Activated CD4-positive, alpha-beta T cell treated with anti-CD3 and anti-CD28 coated beads for 24 hours (primary cell): ENCODE measurements around the gene SLC26A1.

ENCODE experiments used
- DNase-seq, 2 donors: peaks; one replicate each; pipeline ENCODE4 v3.0.0-alpha.2; 2020; ENCODE audit warnings: low read depth in 2 of 2

The SLC26A1 gene

DNA sequence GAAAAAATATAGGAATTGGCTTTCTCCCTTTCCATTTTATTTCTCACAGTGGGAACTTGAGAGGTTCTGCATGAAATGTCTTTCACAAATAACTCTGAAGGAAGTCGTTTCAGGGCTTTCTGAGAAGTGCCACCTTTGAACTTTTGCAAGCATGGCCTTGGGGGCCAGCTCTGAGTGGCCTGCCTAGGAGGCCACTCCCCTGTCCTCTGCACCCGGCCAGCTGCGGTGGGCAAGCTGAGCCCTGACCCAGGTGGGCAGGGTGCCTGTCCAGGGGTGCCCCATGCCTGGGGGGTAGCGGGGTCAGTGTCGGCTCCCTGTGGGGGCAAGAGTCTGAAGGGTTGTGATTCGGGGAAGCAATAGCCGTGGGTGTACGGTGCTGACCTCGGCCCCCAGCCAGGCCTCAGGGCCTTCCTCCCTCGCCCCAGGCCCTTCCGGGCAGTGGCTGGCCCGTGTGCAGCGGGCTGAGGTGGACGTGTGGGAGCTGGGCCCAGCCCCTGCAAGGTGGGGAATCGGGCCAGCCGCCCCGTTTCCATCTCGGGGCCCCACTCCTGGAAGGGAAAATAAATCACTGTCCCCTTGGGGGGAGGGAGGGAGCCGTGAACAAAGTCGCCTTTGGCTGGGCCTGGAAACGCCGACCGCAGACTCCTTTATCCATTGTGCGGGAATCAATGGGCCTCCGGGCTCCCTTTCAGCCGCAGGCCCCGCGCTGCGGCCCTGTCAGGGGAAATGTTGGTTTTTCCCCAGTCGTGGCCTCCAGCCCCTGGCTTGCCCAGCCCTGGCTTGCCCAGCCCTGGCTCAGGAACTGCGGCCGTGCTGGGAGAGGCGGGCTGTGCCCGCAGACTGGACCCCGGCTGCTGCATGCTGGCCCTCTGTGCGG lies 21.3 kb upstream of the SLC26A1 start:
- DNase-seq, result no peak

DNA sequence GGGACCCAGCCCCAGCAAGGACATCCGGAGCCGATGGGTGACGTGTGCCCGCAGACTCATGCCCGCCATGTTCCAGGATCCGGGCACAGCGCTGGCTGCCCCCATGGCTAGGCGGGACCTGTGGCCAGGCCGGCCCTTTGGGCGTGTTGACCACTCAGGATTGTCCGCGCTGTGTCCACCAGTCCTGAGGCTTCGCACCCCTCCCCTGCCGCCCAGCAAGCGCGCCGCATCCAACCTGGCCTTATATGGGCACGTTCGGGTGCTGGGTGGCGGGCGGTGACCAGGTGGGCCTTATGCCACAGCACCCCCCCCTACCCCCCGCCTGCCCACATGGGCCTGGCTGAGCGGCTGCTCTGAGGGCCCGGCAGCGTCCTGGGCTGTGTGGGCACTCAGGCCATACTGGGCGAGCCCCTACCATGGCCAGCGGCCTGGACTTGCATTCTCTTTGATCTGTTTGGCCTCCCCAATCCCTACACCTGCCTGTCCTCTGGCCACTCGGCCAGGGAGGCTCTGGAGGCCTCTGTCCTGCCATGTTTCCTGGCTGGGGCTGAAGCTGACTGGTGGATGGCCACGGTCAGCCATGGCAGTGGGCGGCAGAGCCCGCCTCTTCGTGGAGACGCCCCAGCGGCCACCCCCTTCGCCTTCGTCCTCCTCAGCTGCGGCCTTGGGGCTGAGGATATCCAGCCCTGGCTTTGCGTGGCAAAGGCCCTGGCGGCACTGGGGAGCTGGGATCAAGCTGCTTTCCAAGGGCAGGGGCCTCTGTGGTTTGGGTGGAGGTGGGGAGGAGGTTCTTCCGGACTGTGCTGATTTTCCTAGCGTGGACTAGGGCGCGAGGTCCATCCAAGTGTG lies 20.2 kb upstream of the SLC26A1 start:
- DNase-seq, result no peak

DNA sequence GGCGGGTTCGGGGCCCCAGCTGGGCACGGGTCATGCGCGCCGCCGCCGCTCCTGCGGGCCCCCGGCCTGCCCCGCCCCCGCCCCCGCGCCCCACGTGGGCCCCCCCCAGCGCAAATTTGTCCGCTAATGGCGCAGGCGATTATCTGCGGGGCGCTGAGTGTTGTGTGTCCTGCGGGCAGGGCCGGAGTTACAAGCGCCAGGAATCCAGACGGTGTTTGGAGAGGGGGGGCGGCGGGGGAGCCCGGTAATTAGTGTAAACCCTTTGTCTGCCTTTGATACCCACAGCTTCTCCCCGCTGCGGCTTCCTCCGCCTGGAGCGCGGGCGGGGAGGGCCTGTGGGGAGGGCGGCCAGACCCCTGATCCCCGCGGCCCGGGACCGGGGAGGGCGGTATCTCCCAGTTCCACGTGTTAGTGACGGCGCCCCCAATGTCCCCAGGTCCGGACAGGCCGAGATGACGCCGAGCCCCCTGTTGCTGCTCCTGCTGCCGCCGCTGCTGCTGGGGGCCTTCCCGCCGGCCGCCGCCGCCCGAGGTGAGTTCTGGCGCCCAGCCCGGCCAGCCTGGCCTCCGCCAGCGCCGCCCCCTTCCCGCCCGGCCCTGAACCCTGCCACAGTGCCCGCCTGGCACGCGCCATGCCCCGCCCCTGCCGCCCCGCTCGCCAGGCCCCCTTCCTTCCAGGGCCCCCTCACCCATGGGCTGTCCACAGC lies 19.0 kb upstream of the SLC26A1 start:
- no peak for DNase-seq

DNA sequence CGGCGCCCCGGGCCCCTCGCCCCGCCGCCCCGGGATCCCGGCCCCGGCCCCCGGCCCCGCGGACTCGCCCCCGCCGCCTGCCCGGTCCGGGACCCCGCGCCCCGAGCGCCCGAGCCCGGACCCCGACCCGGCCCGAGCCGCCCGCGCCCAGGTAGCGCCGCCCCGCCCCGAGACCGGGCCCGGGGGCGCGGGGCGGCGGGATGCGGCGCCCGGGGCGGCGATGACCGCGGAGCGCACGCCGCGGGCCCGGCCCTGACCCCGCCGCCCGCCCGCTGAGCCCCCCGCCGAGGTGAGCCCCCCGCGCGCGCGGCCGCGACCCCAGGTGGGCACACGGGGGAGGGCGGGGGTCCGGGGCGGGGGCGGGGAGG lies 18.4 kb upstream of the SLC26A1 start:
- DNase-seq, result no peak

DNA sequence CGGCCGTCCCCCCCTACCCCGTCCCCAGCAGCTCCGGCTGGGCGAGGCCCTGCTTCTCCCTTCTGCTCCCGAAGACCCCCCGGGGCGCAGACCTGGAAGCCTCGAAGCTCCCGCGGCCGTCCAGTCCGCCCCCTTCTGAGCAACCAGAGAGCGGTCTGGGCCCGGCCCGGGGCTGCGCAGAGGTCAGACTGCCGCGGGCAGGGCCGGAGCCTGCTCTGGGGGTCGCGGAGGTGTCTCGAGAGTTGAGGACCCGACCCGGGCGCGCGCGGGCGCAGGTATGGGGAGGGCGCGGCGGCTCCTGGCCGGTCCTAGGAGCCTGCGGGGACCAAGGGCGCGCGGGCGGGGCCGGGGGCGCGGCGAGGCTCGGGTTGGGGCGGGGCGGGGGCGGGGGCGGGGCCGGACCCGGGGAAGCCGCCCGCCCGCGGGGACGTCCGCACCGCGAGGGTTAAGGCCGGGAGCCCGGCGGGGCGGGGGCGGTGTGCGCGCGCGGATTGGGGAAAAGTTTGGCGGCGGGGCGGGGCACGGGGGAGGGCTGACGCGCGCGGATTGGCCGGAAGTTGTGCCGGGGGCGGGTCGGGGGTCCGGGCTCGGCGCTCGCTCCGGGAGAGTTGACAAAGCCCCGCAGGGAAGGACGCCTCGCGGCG lies 17.9 kb upstream of the SLC26A1 start, which contains the start of gene FGFRL1:
Gene FGFRL1 (plus strand): TSS at position 605 of the 644 bp plus-strand sequence. CDS start 860 bp downstream, outside the sequence.
- DNase-seq, result peak; percentile 88 to 93

DNA sequence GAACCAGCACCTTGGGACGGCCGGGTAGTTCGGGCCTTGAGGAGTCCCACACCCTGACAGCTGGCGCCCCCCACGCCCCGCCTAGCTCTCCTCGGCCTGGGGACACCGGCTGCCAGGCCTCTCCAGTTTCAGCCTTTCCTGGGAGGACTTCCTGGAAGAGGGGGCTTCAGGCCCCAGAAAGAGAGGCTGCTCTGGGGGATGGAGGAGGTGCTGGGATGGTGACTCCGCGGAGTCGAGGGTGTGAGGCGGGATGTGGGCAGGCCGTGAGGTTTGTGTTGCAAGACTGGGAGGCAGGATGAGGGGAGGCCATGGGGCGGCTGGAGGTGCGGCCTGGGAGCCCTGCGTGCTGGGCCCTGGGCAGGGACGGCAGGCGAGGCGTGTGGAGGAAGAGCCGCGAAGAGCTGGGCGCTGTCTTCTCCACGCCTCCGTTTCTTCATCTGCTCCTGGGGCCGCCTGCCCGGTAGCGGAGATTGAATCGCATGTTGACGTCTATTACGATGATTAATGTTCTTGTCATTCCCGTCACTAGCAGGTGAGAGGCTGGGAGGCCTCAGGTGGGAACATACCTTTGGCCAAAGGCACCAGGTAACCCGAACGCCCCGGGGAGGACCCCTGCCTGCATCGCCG lies 17.3 kb upstream of the SLC26A1 start:
- DNase-seq, result peak; percentile 38 to 52

DNA sequence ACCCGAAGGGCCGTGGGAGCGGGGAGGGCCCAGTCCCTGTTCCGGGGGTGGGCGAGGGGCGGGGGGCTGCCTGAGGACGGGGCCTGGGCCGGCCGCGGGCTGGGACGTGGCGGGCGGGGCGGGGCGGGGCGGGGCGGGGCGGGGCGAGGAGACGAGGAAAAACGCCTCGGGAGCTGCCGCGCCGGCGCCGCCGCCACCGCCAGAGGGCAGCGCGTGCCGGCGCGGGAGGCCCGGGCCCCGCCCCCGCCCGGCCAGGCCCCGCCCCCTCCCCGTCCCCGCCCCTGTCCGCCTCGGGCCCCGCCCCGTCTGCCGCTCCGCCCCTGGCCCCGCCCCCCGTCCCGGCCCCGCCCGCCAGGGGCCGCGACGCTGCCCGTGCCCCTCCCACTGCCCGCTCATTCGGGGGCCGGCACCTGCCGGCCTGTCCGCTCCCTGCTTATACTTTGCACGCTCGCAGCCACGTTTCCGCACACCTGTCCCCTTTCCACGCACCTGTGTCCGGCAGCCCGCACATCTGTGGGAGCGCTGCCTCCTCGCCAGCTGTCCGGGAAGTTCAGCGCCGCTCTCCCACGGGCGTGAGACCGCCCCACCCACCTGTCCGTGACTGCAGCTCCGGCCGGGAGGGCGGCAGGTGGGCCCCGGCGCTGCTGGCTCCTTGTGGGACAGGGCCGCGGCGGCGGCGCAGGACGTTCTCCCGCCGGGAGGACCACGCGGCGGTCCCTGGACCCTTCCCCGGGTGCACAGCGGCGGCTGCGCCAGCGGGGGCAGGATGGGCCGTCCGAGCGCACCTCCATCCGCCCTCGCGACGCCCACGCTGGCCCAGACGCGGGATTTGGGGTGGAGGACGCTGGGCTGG lies 16.6 kb upstream of the SLC26A1 start:
- peak; percentile 52 to 54 for DNase-seq

DNA sequence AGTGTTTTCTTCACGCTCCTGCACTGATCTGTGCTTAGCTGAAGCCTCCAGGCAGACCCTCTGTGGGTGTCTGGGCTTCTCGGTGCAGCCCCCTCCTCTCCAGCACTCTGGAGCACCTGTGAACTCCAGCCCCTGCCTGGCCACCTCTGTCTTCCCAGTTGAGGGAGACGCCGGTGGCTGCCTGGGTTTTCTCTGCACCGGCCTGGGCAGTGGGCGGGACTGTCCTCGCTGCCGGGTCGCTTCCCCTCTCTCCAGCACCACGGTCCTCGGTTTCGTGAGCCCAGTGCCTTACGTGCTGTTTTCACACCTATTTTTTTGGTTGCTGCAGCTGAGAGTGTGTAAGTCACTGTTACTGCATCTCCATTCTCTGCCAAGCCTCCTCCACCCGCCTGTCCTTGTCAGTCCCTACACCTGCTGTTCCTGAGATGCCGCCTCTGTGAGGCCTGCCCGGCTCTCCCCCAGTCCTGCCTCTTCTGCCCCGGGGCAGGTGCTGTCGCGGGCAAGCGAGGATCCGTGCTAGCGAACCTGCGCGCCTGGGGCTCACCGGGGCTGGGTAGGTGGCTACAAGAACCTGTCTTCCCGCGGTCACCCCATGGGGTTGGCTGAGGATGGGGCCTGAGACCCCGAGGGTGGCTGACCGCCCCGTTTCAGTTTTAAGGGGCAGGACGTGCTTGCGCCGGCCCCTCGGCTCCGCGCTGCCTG lies 15.8 kb upstream of the SLC26A1 start:
- no peak for DNase-seq

DNA sequence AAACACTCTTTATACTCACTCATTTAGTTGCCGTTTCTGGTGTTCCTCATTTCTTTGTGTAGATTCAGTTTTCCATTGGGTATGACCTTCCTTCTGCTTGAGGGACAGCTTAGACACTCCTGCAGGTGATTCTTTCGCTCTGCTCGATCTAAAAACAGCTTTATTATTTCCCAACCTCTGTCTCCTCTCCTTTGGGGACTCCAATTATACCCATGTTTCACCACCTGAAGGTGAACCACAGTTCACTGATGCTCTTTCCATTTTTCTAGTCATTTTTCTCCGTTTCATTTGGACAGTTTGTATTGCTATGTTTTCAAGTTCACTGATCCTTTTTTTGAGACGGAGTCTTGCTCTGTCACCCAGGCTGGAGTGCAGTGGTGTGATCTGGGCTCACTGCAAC lies 13.7 kb upstream of the SLC26A1 start:
- DNase-seq, result no peak

DNA sequence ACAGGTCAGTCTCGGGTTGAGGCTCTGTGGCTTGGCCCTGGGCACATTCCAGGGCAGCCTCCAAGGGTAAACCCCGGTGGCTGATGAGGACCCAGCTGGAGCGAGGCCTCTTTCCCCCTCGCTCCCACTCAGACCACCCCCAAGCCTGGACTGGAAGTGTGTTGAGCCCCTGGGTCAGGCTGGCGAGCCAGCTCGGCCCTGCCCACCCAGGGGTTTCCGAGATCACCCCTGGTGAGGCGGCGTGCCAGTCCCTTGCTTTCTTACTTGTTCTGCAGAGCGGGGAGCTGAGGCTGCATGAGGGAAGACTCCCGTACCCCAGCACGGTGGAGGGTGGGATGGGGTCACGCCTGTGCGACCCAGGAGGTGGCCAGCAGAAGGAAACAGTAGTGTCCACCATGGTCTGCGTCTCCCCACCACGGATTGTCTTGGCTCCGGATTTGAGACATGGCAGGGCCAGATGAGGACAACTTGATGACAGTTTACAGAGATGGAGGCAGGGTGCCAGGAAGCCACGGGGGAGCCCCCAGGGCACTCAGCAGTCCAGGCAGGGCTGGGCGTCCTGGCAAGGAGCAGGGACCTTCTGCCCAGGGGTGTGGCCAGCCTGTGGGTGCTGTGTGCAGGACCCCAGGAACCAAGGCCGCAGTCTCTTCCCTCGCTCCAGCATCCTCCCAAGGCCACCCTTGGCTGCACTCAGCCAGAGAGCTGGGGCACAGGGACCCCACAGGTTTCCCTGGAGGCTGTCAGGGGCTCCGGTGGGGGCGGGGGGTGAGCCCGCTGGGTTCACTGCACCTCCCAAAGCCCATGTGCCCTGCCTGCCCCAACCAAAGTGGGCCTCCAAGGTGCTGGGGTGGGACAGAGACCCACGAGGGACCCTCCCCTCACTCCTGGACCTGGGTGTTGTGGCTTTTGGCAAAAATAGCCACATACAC lies 11.6 kb upstream of the SLC26A1 start:
- no peak for DNase-seq

DNA sequence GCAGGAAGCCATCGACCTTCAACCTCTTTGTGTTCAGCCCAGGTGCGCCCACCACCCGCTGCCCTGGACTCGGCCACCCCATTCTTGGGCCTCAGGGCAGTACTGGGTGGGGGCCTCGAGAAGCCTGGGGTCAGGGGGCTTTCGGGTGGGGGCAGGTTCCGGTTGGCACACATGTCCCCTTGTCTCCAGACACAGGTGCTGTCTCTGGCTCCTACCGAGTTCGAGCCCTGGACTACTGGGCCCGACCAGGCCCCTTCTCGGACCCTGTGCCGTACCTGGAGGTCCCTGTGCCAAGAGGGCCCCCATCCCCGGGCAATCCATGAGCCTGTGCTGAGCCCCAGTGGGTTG lies 10.8 kb upstream of the SLC26A1 start:
- DNase-seq, result no peak

DNA sequence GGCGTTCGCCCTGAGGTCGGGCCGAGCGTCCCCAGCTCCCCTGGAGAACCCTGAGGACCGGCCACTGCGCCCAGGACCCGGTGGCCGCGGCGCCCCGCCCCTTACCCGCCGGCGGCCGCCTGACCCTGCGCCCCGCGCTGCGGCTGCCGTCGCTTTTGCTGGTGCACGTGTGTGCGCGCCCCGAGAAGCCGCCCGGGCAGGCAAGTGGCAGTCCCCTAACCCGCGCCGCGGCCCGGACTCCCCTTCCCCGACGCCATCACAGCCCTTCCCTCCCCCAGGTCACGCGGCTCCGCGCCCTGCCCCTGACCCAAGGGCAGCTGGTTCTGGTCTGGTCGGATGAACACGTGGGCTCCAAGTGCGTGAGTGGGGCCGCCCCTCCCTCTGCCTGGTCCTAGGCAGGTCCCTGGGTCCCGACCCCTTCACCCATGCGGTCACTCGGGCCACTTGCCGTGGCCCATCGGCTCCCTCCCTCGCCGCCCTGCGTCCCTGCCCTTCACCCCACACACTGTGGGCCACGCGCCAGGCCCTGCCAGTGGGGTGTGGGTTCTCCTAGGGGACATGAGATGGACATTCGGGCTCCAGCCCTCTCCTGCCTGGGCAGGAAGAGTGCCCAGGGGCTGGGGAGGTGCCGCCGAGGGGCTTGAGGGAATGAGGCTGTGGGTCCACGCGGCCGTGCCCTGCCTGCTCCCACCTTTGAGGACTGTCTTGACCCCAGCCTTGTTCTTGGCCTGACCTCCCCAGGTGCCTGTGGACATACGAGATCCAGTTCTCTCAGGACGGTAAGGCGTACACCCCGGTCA lies 10.3 kb upstream of the SLC26A1 start:
- no peak for DNase-seq

DNA sequence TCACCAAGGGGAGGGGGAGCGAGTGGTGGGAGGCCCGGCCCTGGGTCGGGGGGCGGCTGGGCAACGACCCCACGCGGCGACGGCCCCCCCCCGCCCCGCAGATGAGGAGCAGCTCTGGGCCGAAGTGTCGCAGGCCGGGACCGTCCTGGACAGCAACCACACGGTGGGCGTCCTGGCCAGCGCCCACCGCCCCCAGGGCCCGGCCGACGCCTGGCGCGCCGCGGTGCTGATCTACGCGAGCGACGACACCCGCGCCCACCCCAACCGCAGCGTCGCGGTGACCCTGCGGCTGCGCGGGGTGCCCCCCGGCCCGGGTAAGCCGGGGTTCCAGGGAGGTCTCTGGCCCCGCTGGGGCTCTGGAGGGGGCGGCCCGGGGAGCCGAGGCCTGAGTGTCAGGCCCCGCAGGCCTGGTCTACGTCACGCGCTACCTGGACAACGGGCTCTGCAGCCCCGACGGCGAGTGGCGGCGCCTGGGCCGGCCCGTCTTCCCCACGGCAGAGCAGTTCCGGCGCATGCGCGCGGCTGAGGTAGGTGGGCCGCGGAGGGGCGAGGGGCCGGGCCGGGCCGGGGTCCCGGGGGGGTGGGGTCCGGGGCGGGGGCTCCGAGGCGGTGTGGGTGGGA lies 9.5 kb upstream of the SLC26A1 start:
- DNase-seq, result no peak

DNA sequence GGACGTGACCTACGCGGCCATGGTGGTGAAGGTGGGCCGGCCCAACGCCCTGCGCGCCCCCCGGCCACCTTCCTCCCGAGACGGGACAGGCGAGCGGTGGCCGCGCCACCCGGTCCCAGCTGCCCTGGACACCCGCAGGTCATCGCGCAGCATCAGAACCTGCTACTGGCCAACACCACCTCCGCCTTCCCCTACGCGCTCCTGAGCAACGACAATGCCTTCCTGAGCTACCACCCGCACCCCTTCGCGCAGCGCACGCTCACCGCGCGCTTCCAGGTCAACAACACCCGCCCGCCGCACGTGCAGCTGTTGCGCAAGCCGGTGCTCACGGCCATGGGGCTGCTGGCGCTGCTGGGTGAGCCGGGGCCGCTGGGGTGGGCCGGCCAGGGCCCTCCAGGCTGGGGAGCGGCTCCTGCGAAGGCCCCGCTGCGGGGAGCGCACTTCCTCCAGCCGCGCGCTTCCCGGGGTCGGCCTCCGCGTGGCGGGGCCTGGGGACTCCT lies 9.0 kb upstream of the SLC26A1 start:
- no peak for DNase-seq

DNA sequence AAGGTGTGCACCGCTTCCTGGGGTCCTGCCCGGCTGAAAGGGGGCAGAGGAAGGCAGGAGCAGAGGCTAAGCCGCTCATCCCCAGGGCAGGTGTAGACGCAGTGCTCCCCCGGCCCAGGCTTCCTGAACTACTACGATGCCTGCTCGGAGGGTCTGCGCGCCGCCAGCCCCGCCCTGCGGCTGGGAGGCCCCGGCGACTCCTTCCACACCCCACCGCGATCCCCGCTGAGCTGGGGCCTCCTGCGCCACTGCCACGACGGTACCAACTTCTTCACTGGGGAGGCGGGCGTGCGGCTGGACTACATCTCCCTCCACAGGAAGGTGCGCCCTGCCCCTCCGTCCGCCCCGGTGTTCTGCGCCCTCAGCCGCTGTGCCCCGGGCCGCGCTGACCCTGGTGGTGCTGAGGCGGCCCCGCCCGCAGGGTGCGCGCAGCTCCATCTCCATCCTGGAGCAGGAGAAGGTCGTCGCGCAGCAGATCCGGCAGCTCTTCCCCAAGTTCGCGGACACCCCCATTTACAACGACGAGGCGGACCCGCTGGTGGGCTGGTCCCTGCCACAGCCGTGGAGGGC lies 8.4 kb upstream of the SLC26A1 start:
- DNase-seq, result no peak

DNA sequence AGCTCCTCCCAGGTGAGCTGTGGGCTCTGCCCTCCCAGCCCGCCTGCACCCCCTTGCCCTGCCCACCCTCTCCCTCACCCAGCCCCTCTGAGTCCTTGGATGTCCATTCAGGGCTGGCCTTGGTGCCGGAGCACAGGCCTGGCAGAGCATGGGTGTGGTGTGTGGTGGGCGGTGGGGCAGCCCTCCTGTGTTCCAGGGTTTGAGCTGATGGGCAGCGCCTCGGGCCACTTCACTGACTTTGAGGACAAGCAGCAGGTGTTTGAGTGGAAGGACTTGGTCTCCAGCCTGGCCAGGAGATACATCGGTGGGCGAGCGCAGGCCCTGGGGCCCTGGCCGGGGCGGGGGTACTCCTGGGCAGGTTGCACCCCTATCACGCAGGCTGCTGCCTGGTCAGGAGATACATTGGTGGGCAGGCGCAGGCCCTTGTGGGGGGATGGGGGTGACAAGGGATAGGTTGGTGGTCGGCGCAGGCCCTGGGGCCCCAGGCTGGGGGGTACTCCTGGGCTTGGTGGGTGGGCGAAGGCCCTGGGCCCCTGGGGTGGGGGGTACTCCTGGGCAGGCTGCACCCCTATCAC lies 7.6 kb upstream of the SLC26A1 start:
- DNase-seq, result no peak
